ENCODE data around the gene TRIM34. TPM values are rescaled to one million over a fixed set of nuclear protein-coding genes. Genes with fewer than 3 reads are reported as not detected.

Gene TRIM34
- total RNA-seq, 1 experiment from 2014 or later: 0.66 TPM

DNA sequence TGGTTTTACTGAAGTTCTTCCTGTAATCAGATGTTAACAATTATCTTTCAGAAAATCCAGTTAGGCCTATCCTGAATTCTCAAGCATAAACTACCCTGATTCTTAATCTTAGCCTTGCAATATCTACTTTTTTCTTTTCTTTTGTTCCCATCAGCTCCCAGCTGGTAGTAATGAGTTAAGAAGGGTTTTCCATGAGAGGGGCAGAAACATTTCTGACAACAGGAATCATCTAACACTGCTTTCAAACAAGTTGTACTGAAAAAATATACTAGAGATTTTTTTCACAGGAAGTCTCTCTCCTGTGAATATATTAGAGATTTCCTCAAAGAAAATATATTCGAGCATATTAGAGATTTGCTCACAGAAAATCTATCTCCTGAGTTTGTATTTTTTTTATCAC is 31.7 kb upstream of the TRIM34 start (continued):
- TF ChIP-seq, protein P1, sequence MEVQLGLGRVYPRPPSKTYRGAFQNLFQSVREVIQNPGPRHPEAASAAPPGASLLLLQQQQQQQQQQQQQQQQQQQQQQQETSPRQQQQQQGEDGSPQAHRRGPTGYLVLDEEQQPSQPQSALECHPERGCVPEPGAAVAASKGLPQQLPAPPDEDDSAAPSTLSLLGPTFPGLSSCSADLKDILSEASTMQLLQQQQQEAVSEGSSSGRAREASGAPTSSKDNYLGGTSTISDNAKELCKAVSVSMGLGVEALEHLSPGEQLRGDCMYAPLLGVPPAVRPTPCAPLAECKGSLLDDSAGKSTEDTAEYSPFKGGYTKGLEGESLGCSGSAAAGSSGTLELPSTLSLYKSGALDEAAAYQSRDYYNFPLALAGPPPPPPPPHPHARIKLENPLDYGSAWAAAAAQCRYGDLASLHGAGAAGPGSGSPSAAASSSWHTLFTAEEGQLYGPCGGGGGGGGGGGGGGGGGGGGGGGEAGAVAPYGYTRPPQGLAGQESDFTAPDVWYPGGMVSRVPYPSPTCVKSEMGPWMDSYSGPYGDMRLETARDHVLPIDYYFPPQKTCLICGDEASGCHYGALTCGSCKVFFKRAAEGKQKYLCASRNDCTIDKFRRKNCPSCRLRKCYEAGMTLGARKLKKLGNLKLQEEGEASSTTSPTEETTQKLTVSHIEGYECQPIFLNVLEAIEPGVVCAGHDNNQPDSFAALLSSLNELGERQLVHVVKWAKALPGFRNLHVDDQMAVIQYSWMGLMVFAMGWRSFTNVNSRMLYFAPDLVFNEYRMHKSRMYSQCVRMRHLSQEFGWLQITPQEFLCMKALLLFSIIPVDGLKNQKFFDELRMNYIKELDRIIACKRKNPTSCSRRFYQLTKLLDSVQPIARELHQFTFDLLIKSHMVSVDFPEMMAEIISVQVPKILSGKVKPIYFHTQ (CRISPR knock-in tag; IDR thresholded peaks at IDR 0.05): no peak
- TF ChIP-seq, protein P2, sequence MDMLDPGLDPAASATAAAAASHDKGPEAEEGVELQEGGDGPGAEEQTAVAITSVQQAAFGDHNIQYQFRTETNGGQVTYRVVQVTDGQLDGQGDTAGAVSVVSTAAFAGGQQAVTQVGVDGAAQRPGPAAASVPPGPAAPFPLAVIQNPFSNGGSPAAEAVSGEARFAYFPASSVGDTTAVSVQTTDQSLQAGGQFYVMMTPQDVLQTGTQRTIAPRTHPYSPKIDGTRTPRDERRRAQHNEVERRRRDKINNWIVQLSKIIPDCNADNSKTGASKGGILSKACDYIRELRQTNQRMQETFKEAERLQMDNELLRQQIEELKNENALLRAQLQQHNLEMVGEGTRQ (CRISPR knock-in tag; IDR thresholded peaks at IDR 0.05): no peak
- TF ChIP-seq, protein P3, sequence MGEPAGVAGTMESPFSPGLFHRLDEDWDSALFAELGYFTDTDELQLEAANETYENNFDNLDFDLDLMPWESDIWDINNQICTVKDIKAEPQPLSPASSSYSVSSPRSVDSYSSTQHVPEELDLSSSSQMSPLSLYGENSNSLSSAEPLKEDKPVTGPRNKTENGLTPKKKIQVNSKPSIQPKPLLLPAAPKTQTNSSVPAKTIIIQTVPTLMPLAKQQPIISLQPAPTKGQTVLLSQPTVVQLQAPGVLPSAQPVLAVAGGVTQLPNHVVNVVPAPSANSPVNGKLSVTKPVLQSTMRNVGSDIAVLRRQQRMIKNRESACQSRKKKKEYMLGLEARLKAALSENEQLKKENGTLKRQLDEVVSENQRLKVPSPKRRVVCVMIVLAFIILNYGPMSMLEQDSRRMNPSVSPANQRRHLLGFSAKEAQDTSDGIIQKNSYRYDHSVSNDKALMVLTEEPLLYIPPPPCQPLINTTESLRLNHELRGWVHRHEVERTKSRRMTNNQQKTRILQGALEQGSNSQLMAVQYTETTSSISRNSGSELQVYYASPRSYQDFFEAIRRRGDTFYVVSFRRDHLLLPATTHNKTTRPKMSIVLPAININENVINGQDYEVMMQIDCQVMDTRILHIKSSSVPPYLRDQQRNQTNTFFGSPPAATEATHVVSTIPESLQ (CRISPR knock-in tag; IDR thresholded peaks at IDR 0.05): no peak

DNA sequence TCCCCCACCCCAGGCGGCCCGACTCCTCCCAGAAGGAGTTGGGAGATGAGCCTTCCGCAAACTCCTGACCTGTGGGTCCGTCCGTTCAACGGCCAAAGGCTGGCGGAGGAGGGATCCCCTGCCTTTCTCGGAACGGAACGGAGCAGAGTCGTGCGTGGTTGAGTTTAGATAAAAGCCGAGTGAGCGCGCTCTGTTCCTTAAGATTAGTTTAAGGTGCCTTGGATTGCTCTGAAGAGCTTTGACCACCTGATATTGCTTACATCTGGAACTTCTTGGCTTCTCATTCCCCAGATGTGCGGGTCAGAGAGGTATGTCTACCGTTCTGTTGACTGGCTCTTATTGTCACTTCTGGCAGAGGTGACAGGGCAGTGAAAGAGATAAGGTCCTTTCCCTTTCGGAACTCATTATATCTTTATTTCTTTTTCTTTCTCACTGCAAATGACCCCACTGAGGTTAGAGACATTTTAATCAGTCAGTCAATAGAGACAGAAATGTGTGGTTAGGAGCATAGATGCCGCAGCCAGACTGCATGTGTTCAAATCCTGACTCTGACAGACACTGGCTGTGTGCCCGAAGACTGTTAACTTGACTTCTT is 28.1 kb upstream of the TRIM34 start, which contains the start of gene TRIM6:
TSS of gene TRIM6 (plus strand) at position 31 of the 595 bp plus-strand sequence. CDS start at position 292, 261 bp downstream.
- DNase-seq (ENCODE audit: low spot score): peak; percentile 66
- TF ChIP-seq, protein P4, sequence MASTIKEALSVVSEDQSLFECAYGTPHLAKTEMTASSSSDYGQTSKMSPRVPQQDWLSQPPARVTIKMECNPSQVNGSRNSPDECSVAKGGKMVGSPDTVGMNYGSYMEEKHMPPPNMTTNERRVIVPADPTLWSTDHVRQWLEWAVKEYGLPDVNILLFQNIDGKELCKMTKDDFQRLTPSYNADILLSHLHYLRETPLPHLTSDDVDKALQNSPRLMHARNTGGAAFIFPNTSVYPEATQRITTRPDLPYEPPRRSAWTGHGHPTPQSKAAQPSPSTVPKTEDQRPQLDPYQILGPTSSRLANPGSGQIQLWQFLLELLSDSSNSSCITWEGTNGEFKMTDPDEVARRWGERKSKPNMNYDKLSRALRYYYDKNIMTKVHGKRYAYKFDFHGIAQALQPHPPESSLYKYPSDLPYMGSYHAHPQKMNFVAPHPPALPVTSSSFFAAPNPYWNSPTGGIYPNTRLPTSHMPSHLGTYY (CRISPR knock-in tag; IDR thresholded peaks at IDR 0.05): no peak
- TF ChIP-seq GABPB1 (CRISPR knock-in tag; IDR thresholded peaks at IDR 0.05) (no peak), FOXK1 (CRISPR knock-in tag; IDR thresholded peaks at IDR 0.05) (0 out of 2 replicates have a peak, but pooled peaks have one; percentile 36), ZNF423 (CRISPR knock-in tag; IDR thresholded peaks at IDR 0.05) (peak; percentile 34; the same call in 1 of the 2 replicates), NR2C2 (CRISPR knock-in tag; IDR thresholded peaks at IDR 0.05) (no peak)
- peak; percentile 59 for ATAC-seq
- no peaks in the 10 kb centered on the region for H3K27me3 Mint-ChIP-seq (ENCODE audit: low read depth)
- ChIA-PET POLR2A (interaction anchor here (1.0 kb wide), 1 partner anchor 62 kb away, joined by 3 read pairs; no protein-coding TSS in a partner anchor), CTCF (interaction anchor here (0.5 to 1.1 kb wide), 2 partner anchors 59 to 93 kb away, joined by 3 read pairs; partner anchors contain the start of gene TRIM22)
- peaks cover 1% of the 10 kb centered on the region for H3K36me3 Mint-ChIP-seq
- H3K9me3 Mint-ChIP-seq: peaks cover 2% of the 10 kb centered on the region; the same call in 1 of the 2 replicates
- peaks cover 58% of the 10 kb centered on the region for H3K4me1 Mint-ChIP-seq
- H3K4me3 Mint-ChIP-seq: peak within 1 kb of the TSS; percentile 97
- peak within 1 kb of the TSS; percentile 88 for H3K27ac Mint-ChIP-seq

DNA sequence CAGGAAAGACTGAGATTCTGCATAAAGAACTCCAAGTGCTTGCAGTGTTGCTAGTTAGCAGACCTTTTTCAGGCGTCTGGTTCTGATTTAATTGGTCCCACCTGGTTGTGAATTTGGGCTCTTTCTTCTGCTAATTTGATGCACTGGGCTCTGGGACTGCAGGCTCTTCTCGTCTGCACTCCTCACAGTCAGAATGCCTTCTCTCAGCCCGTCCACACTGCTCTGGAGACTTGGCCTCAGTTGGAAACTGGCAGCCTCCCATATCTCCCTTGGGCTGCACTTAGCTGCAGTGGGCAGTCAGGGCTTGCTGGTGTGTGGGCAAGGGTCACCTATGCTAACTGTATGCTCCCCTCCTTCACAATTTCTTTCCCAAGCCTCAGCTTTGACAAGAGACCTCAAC is 26.8 kb upstream of the TRIM34 start:
- 0 out of 2 replicates have a peak, but pooled peaks have one; percentile 29 for TF ChIP-seq ETV6 (CRISPR knock-in tag; IDR thresholded peaks at IDR 0.05)
- TF ChIP-seq, protein P3 (CRISPR knock-in tag; IDR thresholded peaks at IDR 0.05): no peak
- ChIA-PET POLR2A (interaction anchor here (0.6 to 1.0 kb wide), 2 partner anchors 61 to 95 kb away, joined by 3 to 8 read pairs; no protein-coding TSS in a partner anchor), CTCF (interaction anchor here (1.1 kb wide), 1 partner anchor 91 kb away, joined by 3 read pairs; the partner anchor contains the start of gene TRIM22)
- Mint-ChIP-seq H3K27ac (peak overlapping the region; percentile 93), H3K36me3 (peaks cover under 1% of the 10 kb centered on the region; the same call in 1 of the 2 replicates), H3K9me3 (no peaks in the 10 kb centered on the region), H3K4me1 (peaks cover 60% of the 10 kb centered on the region), H3K4me3 (peak overlapping the region; percentile 97), H3K27me3 (ENCODE audit: low read depth) (no peaks in the 10 kb centered on the region)
- ATAC-seq (peak; percentile 56), DNase-seq (ENCODE audit: low spot score) (no peak)
